T-cell (primary cell): ENCODE results near the gene GAK. TPM values are rescaled to one million over a fixed set of nuclear protein-coding genes. Genes with fewer than 3 reads are reported as not detected.

ENCODE experiments used
- ATAC-seq, 4 experiments: fragments of 200-7000 bp in 3 of 4; fragments of 150-1000 bp in 1 of 4; cut with Tn5 transposase; replicated peaks in 1 of 4; 1 replicate in 3 of 4; 2 replicates in 1 of 4; pipeline ENCODE4 v1.10.0; 2021; ENCODE audit warnings: moderate library complexity in 3 of 4, mild to moderate bottlenecking in 2 of 4, moderate number of reproducible peaks in 1 of 4
- CTCF ChIA-PET, 2 donors: fragments of 300-600 bp; sonication (Branson Sonifier 250); formaldehyde crosslinking; loops; one replicate each; lab custom pipeline; 2022; ENCODE audit warnings: antibody characterized with exemption in 2 of 2; lab: Charles Lee
- POLR2A ChIA-PET, 2 donors: fragments of 300-600 bp; sonication (Branson Sonifier 250); formaldehyde crosslinking; loops; one replicate each; lab custom pipeline; 2022; ENCODE audit warnings: antibody characterized with exemption in 2 of 2; lab: Charles Lee
- DNase-seq, 35 experiments: peaks; one replicate each; pipeline versions ENCODE4 v3.0.0 to v3.0.0-alpha.2; 2013 to 2023
- H3K27ac ChIP-seq: one replicate; pipeline ENCODE4 v1.5.1; 2013; ENCODE audit warnings: low read length
- H3K27me3 ChIP-seq, 2 experiments: replicated peaks in 1 of 2; 1 replicate in 1 of 2; 2 replicates in 1 of 2; pipeline versions ENCODE4 v1.6.1 to v1.7.0; 2013; ENCODE audit warnings: low read length in 1 of 2, mixed read lengths in 1 of 2; ENCODE audit not compliant: control insufficient read depth in 2 of 2, insufficient read depth in 2 of 2; ENCODE audit errors: extremely low read depth in 1 of 2
- H3K36me3 ChIP-seq, 2 donors: 1 replicate in 1 of 2; 2 replicates in 1 of 2; pipeline versions ENCODE4 v1.6.1 to v1.7.0; 2013; ENCODE audit warnings: low read length in 1 of 2; ENCODE audit not compliant: control insufficient read depth in 2 of 2, insufficient read depth in 1 of 2; ENCODE audit errors: extremely low read depth in 1 of 2
- H3K4me1 ChIP-seq, 2 experiments: 1 replicate in 1 of 2; 2 replicates in 1 of 2; pipeline versions ENCODE4 v1.6.1 to v1.7.0; 2013; ENCODE audit warnings: low read length in 2 of 2, mixed read lengths in 1 of 2; ENCODE audit not compliant: insufficient read depth in 2 of 2, control insufficient read depth in 1 of 2; ENCODE audit errors: extremely low read depth in 1 of 2
- H3K4me3 ChIP-seq, 2 donors: 1 replicate in 1 of 2; 2 replicates in 1 of 2; pipeline versions ENCODE4 v1.5.1 to v1.7.0; 2013; ENCODE audit warnings: mild to moderate bottlenecking in 2 of 2, low read length in 1 of 2, moderate library complexity in 1 of 2; ENCODE audit not compliant: control insufficient read depth in 1 of 2; ENCODE audit errors: extremely low read depth in 1 of 2
- H3K9me3 ChIP-seq: 2 replicates; pipeline ENCODE4 v1.7.0; 2013
- H3K27ac Mint-ChIP-seq, 2 donors: one replicate each; pipeline ENCODE4 v1.8.0; 2020 to 2021; ENCODE audit warnings: mild to moderate bottlenecking in 2 of 2, mixed read lengths in 2 of 2
- H3K27me3 Mint-ChIP-seq, 2 donors: one replicate each; pipeline ENCODE4 v1.8.0; 2021 to 2022; ENCODE audit warnings: mixed read lengths in 2 of 2
- H3K36me3 Mint-ChIP-seq: one replicate; pipeline ENCODE4 v1.8.0; 2021; ENCODE audit warnings: mixed read lengths
- H3K4me1 Mint-ChIP-seq, 3 donors: one replicate each; pipeline ENCODE4 v1.8.0; 2020 to 2022; ENCODE audit warnings: mixed read lengths in 3 of 3, mild to moderate bottlenecking in 1 of 3
- H3K4me3 Mint-ChIP-seq, 3 donors: one replicate each; pipeline ENCODE4 v1.8.0; 2020 to 2022; ENCODE audit warnings: mild to moderate bottlenecking in 3 of 3, mixed read lengths in 3 of 3, moderate library complexity in 3 of 3
- H3K9me3 Mint-ChIP-seq, 3 donors: one replicate each; pipeline ENCODE4 v1.8.0; 2020 to 2022; ENCODE audit warnings: mixed read lengths in 3 of 3
- WGBS: methylation state at CpG from one replicate; pipeline ENCODE4 v1.1.5; 2013; ENCODE audit warnings: missing lambda C conversion rate; ENCODE audit not compliant: insufficient coverage; 5-methylcytosine and 5-hydroxymethylcytosine counted together
- total RNA-seq, 35 experiments: library from RNA in 6 of 35; stranded (reverse) in 6 of 35; fragments of 120-200 nt in 1 of 35; gene quantifications; one replicate each; pipeline versions ENCODE4 v1.2.1 to v1.2.4 and lab custom pipeline; 2013 to 2026

Gene GAK
- total RNA-seq, 5 donors from 2014 or later (not counting 1 experiment from before 2014, with no cell fraction given), result 182 to 225 (median 218) TPM

DNA sequence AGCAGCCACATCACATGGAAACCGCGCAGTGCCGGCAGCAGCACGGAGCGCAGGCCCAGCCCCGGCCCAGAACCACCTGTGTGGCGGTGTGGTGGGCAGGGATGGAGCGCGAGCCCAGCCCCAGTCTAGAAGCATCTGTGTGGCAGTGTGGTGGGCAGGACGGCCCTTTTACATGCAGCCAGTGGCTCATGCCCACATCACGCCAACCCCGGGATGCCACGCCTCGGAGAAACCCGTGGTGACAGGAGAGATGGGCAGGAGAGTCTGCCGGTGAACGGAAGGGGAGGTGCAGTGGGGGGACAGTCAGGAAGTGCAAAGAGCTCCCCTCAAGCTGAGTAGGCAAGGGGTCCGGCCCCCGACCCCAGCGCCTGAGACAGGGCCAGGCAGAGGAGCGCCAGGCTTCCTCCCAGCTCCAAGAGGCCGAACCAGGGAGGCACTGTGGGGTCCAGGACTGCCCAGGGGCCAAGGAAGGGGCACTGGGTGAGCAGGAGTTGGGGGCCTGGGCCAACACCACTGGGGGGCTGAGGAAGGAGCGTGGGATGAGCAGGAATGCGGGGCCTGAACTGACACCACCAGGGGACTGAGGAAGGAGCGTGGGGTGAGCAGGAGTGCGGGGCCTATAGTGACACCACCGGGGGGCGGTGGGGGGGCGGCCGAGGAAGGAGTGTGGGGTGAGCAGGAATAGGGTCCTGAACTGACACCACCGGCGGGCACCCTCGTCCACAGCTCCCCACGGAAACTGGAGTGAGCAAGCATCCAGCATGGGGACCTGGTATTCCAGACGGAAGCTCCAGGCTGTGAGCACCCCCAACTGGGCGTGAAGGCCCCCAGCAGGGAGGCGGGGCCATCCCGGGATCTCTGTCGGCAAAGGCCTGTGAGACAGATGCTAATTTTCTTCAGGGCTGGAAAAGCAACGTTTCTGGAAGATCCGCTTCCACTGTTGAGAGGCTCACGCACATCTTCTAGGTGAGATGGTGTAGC, 28.8 kb downstream of the GAK start:
- Histone ChIP-seq H3K4me1 (no peaks in the 10 kb centered on the region), H3K4me3 (no peak overlapping the region), H3K27me3 (no peaks in the 10 kb centered on the region), H3K9me3 (no peaks in the 10 kb centered on the region), H3K36me3 (peaks cover 21 to 35% of the 10 kb centered on the region in 2 donors), H3K27ac (no peak overlapping the region)
- peaks cover 37% of the 10 kb centered on the region for H3K36me3 Mint-ChIP-seq
- no peak overlapping the region for H3K4me3 Mint-ChIP-seq
- WGBS, result 98% methylated on average over 34 of the region's 42 CpGs
- ChIA-PET POLR2A (no interaction called here), CTCF (no interaction called here)
- DNase-seq (no peak), ATAC-seq (peak in 2 of 4 experiments; percentile 17 to 26)
- no peaks in the 10 kb centered on the region for H3K9me3 Mint-ChIP-seq
- H3K4me1 Mint-ChIP-seq, result peaks cover 2 to 6% (median 4%) of the 10 kb centered on the region in 3 donors
- no peaks in the 10 kb centered on the region for H3K27me3 Mint-ChIP-seq
- H3K27ac Mint-ChIP-seq, result no peak overlapping the region

DNA sequence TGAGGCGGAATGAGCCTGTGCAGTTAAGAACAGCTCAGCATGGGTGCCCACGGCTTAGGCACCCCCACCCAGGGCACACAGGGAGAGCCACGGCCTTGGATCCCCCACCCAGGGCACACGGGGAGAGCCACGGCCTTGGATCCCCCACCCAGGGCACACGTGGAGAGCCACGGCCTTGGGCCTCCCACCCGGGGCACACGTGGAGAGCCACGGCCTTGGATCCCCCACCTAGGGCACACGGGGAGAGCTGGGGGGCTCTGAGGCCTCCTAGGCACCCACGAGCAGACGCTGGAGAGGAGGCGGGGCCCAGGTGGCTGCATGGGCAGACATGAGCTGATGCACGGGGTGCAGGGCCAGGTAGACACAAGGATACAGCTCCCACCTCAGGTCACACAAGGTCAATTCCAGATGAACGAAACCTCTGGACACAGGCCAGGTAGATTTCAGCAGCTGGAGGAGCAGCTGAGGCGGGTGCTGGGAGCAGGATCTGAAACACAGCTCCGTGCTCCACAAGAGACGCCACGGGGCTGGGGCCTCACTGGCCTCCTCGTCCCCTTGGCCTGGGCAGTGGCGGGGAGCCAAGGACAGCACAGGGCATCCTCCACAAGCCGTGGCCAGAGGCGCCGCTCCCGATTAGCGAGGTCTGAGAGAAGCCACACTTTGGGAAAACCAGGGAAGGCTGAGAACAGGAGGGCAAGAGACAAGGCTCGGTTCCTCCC, 30.8 kb downstream of the GAK start:
- no peaks in the 10 kb centered on the region for H3K27me3 Mint-ChIP-seq
- 94% methylated on average over 24 of the region's 28 CpGs for WGBS
- no peak overlapping the region for H3K27ac Mint-ChIP-seq

DNA sequence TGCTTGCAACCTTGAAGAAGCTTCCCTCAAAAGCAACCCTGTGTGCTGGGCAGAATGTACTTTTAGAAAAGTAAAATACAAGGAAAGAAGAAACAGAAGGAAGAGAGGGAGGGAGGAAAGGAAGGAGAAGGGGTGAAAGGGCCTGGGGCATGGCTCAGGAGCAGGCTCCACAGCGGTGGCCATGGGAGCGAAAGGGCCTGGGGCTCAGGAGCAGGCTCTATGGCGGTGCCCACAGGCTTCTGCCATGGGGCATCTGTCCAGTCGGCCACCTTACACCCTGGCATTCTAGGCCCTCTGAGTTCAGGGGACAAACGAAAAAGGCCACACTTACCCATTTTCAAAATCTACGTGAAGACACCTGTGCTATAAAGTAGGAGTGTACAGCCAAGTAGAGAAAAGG, 31.4 kb downstream of the GAK start:
- Histone ChIP-seq H3K4me1 (no peaks in the 10 kb centered on the region), H3K36me3 (peaks cover 25 to 36% of the 10 kb centered on the region in 2 donors), H3K27ac (no peak overlapping the region), H3K27me3 (no peaks in the 10 kb centered on the region), H3K9me3 (no peaks in the 10 kb centered on the region), H3K4me3 (no peak overlapping the region)
- H3K36me3 Mint-ChIP-seq, result peaks cover 42% of the 10 kb centered on the region
- peaks cover 2 to 12% (median 4%) of the 10 kb centered on the region in 3 donors for H3K4me1 Mint-ChIP-seq
- CTCF ChIA-PET, result no interaction called here
- DNase-seq (no peak), ATAC-seq (no peak)
- no peaks in the 10 kb centered on the region for H3K27me3 Mint-ChIP-seq
- no peak overlapping the region for H3K27ac Mint-ChIP-seq
- no peak overlapping the region for H3K4me3 Mint-ChIP-seq
- 100% methylated on average over 3 of the region's 6 CpGs for WGBS
- no peaks in the 10 kb centered on the region for H3K9me3 Mint-ChIP-seq
- POLR2A ChIA-PET, result no interaction called here

More for the DNA sequence above, 30.8 kb downstream of the GAK start:
- Histone ChIP-seq H3K9me3 (no peaks in the 10 kb centered on the region), H3K4me3 (no peak overlapping the region), H3K36me3 (peaks cover 25 to 38% of the 10 kb centered on the region in 2 donors), H3K4me1 (no peaks in the 10 kb centered on the region), H3K27me3 (no peaks in the 10 kb centered on the region), H3K27ac (no peak overlapping the region)
- Mint-ChIP-seq H3K9me3 (no peaks in the 10 kb centered on the region), H3K36me3 (peaks cover 41% of the 10 kb centered on the region), H3K4me1 (peaks cover 2 to 12% (median 4%) of the 10 kb centered on the region in 3 donors), H3K4me3 (no peak overlapping the region)
- ATAC-seq (peak in 1 of 4 experiments; percentile 8), DNase-seq (no peak)
- ChIA-PET CTCF (no interaction called here), POLR2A (no interaction called here)

DNA sequence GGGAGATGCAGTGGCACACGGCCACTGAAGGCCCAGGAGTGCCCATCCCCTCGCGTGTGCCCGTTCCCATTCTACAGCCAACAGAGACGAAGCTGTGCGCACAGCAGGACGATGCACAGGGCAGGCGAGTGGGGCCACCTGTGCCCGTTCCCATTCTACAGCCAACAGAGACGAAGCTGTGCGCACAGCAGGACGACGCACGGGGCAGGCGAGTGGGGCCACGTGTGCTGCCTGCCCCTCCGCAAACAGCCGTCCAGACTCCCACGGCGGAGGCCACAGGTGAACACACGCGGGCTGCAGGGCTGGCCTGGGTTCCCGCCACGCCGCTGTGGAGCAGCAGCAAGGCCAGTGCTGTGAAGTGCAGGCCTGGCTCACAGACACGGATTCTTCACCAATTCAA, 32.0 kb downstream of the GAK start:
- DNase-seq (no peak), ATAC-seq (no peak)
- Histone ChIP-seq H3K4me3 (no peak overlapping the region), H3K9me3 (no peaks in the 10 kb centered on the region), H3K36me3 (peaks cover 25 to 39% of the 10 kb centered on the region in 2 donors), H3K4me1 (no peaks in the 10 kb centered on the region), H3K27ac (no peak overlapping the region), H3K27me3 (no peaks in the 10 kb centered on the region)
- Mint-ChIP-seq H3K4me1 (peaks cover 2 to 12% (median 4%) of the 10 kb centered on the region in 3 donors), H3K27me3 (no peaks in the 10 kb centered on the region), H3K27ac (no peak overlapping the region), H3K4me3 (no peak overlapping the region), H3K9me3 (no peaks in the 10 kb centered on the region), H3K36me3 (peaks cover 39% of the 10 kb centered on the region)
- WGBS, result 96% methylated on average over 26 of the region's 26 CpGs
- ChIA-PET CTCF (no interaction called here), POLR2A (no interaction called here)

DNA sequence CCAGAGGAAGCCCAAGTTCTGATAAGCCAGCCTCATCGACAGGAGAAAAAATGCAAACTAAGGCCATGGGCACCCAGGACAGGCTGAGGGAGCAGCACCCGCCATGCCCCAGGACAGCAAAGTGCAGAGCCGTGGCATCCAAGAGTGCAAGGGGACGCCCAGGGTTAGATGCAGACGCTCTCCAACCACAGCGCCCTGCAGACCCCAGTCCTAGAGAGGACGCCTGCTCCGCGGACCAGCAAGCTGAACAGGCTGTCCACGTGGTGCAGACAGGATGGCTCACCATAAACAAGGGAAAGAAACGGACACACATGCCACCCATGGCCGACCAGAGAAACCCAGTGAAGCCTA, 32.6 kb downstream of the GAK start:
- DNase-seq (no peak), ATAC-seq (no peak)
- Histone ChIP-seq H3K4me3 (no peak overlapping the region), H3K27ac (no peak overlapping the region), H3K9me3 (no peaks in the 10 kb centered on the region), H3K36me3 (peaks cover 25 to 36% of the 10 kb centered on the region in 2 donors), H3K27me3 (no peaks in the 10 kb centered on the region), H3K4me1 (no peaks in the 10 kb centered on the region)
- H3K27me3 Mint-ChIP-seq, result no peaks in the 10 kb centered on the region
- H3K27ac Mint-ChIP-seq, result no peak overlapping the region
- no peaks in the 10 kb centered on the region for H3K9me3 Mint-ChIP-seq
- peaks cover 34% of the 10 kb centered on the region for H3K36me3 Mint-ChIP-seq
- CTCF ChIA-PET, result no interaction called here
- no peak overlapping the region for H3K4me3 Mint-ChIP-seq
- WGBS, result 95% methylated on average over 12 of the region's 12 CpGs
- POLR2A ChIA-PET, result no interaction called here
- peaks cover 2 to 12% (median 4%) of the 10 kb centered on the region in 3 donors for H3K4me1 Mint-ChIP-seq

DNA sequence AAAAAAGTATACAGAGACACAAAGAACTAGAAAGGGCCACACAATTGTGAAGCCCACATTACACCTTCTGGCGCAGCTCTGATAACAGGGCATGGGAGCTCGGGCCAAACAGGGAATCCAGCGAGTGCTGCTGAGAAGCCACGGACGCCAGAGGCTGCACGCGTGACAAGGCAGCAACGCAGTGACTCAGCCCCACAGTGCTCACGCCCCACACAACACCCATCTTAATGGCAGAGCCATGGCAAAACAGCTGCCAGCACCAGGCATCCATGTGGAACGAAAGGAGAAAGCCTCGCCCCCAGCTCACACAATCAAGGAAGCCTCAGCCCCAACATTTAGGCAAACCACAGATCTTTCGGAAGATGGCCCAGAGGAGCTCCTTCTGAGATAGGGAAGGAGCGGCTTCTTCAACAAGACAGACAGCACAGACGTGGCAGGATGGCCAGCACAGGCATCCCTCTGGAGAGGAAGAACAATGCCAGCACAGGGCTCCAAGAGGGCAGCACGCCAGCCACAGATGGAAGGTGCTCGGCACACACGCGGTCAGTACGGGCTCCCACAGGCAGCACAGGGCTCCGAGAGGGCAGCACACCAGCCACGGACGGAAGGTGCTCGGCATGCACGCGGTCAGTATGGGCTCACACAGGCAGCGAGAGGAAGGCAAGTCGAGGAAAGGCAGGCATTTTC, 33.1 kb downstream of the GAK start:
- peaks cover 2 to 12% (median 4%) of the 10 kb centered on the region in 3 donors for H3K4me1 Mint-ChIP-seq
- POLR2A ChIA-PET, result no interaction called here

More for the DNA sequence above, 33.1 kb downstream of the GAK start:
- Histone ChIP-seq H3K27me3 (no peaks in the 10 kb centered on the region), H3K27ac (no peak overlapping the region), H3K4me3 (no peak overlapping the region), H3K36me3 (peaks cover 27 to 33% of the 10 kb centered on the region in 2 donors), H3K4me1 (no peaks in the 10 kb centered on the region), H3K9me3 (no peaks in the 10 kb centered on the region)
- Mint-ChIP-seq H3K27me3 (no peaks in the 10 kb centered on the region), H3K9me3 (no peaks in the 10 kb centered on the region), H3K36me3 (peaks cover 33% of the 10 kb centered on the region), H3K27ac (peak overlapping the region in 1 of 2 donors; percentile 36), H3K4me3 (no peak overlapping the region)
- WGBS, result 96% methylated on average over 25 of the region's 27 CpGs
- no peak for ATAC-seq
- DNase-seq, result no peak
- CTCF ChIA-PET, result no interaction called here
